ENCODE results near the gene CCDC174.

DNA sequence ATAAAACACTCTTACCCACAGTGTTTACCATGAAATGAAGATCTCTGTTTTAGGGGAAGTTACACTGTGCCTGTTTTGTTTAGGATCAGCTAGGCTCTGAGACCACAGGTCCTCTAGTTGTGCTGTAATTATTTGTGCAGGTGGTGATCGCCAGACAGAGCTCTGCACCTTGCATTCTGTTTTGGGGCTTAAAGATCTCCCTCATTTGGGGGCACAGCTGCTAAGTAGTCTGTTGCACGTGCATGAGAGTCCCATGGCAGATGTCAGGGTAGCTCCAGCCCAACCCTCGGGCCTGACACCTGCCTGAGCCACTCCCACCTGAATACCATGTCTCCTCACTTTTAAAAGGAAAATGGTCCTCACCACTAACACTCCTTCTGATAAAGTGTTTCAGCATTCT lies 35.8 kb downstream of the CCDC174 start:
- TF ChIP-seq, protein P1, sequence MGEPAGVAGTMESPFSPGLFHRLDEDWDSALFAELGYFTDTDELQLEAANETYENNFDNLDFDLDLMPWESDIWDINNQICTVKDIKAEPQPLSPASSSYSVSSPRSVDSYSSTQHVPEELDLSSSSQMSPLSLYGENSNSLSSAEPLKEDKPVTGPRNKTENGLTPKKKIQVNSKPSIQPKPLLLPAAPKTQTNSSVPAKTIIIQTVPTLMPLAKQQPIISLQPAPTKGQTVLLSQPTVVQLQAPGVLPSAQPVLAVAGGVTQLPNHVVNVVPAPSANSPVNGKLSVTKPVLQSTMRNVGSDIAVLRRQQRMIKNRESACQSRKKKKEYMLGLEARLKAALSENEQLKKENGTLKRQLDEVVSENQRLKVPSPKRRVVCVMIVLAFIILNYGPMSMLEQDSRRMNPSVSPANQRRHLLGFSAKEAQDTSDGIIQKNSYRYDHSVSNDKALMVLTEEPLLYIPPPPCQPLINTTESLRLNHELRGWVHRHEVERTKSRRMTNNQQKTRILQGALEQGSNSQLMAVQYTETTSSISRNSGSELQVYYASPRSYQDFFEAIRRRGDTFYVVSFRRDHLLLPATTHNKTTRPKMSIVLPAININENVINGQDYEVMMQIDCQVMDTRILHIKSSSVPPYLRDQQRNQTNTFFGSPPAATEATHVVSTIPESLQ (CRISPR knock-in tag; IDR thresholded peaks at IDR 0.05) = no peak
- TF ChIP-seq, protein P2, sequence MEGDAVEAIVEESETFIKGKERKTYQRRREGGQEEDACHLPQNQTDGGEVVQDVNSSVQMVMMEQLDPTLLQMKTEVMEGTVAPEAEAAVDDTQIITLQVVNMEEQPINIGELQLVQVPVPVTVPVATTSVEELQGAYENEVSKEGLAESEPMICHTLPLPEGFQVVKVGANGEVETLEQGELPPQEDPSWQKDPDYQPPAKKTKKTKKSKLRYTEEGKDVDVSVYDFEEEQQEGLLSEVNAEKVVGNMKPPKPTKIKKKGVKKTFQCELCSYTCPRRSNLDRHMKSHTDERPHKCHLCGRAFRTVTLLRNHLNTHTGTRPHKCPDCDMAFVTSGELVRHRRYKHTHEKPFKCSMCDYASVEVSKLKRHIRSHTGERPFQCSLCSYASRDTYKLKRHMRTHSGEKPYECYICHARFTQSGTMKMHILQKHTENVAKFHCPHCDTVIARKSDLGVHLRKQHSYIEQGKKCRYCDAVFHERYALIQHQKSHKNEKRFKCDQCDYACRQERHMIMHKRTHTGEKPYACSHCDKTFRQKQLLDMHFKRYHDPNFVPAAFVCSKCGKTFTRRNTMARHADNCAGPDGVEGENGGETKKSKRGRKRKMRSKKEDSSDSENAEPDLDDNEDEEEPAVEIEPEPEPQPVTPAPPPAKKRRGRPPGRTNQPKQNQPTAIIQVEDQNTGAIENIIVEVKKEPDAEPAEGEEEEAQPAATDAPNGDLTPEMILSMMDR (IDR thresholded peaks at IDR 0.05) = no peak
- no peak for TF ChIP-seq FOXK1 (CRISPR knock-in tag; IDR thresholded peaks at IDR 0.05)
- TF ChIP-seq IRF2 (CRISPR knock-in tag; IDR thresholded peaks at IDR 0.05; ENCODE audit: borderline replicate concordance, low read depth) = no peak
- TF ChIP-seq, protein P3, sequence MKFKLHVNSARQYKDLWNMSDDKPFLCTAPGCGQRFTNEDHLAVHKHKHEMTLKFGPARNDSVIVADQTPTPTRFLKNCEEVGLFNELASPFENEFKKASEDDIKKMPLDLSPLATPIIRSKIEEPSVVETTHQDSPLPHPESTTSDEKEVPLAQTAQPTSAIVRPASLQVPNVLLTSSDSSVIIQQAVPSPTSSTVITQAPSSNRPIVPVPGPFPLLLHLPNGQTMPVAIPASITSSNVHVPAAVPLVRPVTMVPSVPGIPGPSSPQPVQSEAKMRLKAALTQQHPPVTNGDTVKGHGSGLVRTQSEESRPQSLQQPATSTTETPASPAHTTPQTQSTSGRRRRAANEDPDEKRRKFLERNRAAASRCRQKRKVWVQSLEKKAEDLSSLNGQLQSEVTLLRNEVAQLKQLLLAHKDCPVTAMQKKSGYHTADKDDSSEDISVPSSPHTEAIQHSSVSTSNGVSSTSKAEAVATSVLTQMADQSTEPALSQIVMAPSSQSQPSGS (CRISPR knock-in tag; IDR thresholded peaks at IDR 0.05; ENCODE audit: borderline replicate concordance, low read depth) = no peak
- TF ChIP-seq ZBTB21 (CRISPR knock-in tag; IDR thresholded peaks at IDR 0.05; ENCODE audit: borderline replicate concordance) = no peak
- TF ChIP-seq ATF1 (CRISPR knock-in tag; IDR thresholded peaks at IDR 0.05) = no peak
- TF ChIP-seq JUN (CRISPR knock-in tag; IDR thresholded peaks at IDR 0.05) = no peak
